Daoy (cell line): ENCODE data around the gene LRP8. TPM values are rescaled to one million over a fixed set of nuclear protein-coding genes. Genes with fewer than 3 reads are reported as not detected.

ENCODE experiments used
- DNase-seq: peaks from one replicate; pipeline ENCODE4 v3.0.0-alpha.2; 2015; ENCODE audit warnings: low read depth
- total RNA-seq: library from RNA; depleted of rRNA; stranded (reverse); fragments of >200 nt; shearing (Covaris generic); gene quantifications from 2 replicates; pipeline ENCODE4 v1.2.3, GENCODE V29; 2014

LRP8 gene
- total RNA-seq, 1 experiment from 2014 or later = 28.1 TPM

- DNase-seq = no peak
Observed at GRCh38 chr1:53359934-53360276, 32.0 kb upstream of the LRP8 start.

GRCh38 chr1:53359225-53359933 lies 31.5 kb upstream of the LRP8 start:
- no peak for DNase-seq

GRCh38 chr1:53356637-53357036 lies 28.8 kb upstream of the LRP8 start:
- DNase-seq = no peak

- DNase-seq = no peak
Observed at GRCh38 chr1:53354119-53354518, 26.2 kb upstream of the LRP8 start.

- no peak for DNase-seq
Observed at GRCh38 chr1:53352561-53352960, 24.7 kb upstream of the LRP8 start.

- DNase-seq = no peak
Observed at GRCh38 chr1:53350853-53351767, 23.2 kb upstream of the LRP8 start.

GRCh38 chr1:53349968-53350852 lies 22.3 kb upstream of the LRP8 start:
- DNase-seq = no peak

- DNase-seq = no peak
Observed at GRCh38 chr1:53349369-53349835, 21.5 kb upstream of the LRP8 start.

GRCh38 chr1:53348486-53349368 lies 20.9 kb upstream of the LRP8 start:
- no peak for DNase-seq

- DNase-seq = no peak
Observed at GRCh38 chr1:53346814-53347176, 18.9 kb upstream of the LRP8 start.

- DNase-seq = no peak
Observed at GRCh38 chr1:53345996-53346813, 18.3 kb upstream of the LRP8 start.

- no peak for DNase-seq
Observed at GRCh38 chr1:53344921-53345838, 17.3 kb upstream of the LRP8 start.

- DNase-seq = no peak
Observed at GRCh38 chr1:53343831-53344668, 16.2 kb upstream of the LRP8 start.

- DNase-seq = no peak
Observed at GRCh38 chr1:53342735-53343470, 15.0 kb upstream of the LRP8 start.

- DNase-seq = no peak
Observed at GRCh38 chr1:53341961-53342707, 14.3 kb upstream of the LRP8 start.

GRCh38 chr1:53341521-53341895 lies 13.6 kb upstream of the LRP8 start:
- DNase-seq = no peak
